Progenitor cell of endocrine pancreas (in vitro differentiated cells): ENCODE results near the gene SNX3. TPM values are rescaled to one million over a fixed set of nuclear protein-coding genes. Genes with fewer than 3 reads are reported as not detected.

ENCODE experiments used
- DNase-seq: peaks from one replicate; pipeline ENCODE4 v3.0.0; 2021; ENCODE audit warnings: low spot score; ENCODE audit not compliant: unreplicated experiment
- H3K27ac Mint-ChIP-seq: 2 replicates; pipeline ENCODE4 v1.8.0; 2021; ENCODE audit warnings: mild to moderate bottlenecking, moderate library complexity, mixed read lengths
- H3K27me3 Mint-ChIP-seq: 2 replicates; pipeline ENCODE4 v1.8.0; 2021; ENCODE audit warnings: mixed read lengths
- H3K36me3 Mint-ChIP-seq: 2 replicates; pipeline ENCODE4 v1.8.0; 2022; ENCODE audit warnings: mixed read lengths; ENCODE audit not compliant: insufficient read depth
- H3K4me1 Mint-ChIP-seq: 2 replicates; pipeline ENCODE4 v1.8.0; 2021; ENCODE audit warnings: low read depth, mixed read lengths
- H3K4me3 Mint-ChIP-seq: 2 replicates; pipeline ENCODE4 v1.8.0; 2021; ENCODE audit warnings: low read depth, mild to moderate bottlenecking, moderate library complexity, mixed read lengths
- H3K9me3 Mint-ChIP-seq: 2 replicates; pipeline ENCODE4 v1.8.0; 2021; ENCODE audit warnings: low read depth, mixed read lengths
- total RNA-seq: library from RNA; stranded (reverse); gene quantifications from 2 replicates; pipeline ENCODE4 v1.2.1, GENCODE V29; 2021
- TF ChIP-seq, protein P1 (sequence below): fragments of 200-600 bp; sonication (generic); IDR thresholded peaks from one replicate; pipeline ENCODE4 v1.5.0; 2021; ENCODE audit warnings: antibody characterized with exemption, mild to moderate bottlenecking; ENCODE audit not compliant: unreplicated experiment

SNX3 gene
- total RNA-seq, 1 donor from 2014 or later: 95.5 TPM

DNA sequence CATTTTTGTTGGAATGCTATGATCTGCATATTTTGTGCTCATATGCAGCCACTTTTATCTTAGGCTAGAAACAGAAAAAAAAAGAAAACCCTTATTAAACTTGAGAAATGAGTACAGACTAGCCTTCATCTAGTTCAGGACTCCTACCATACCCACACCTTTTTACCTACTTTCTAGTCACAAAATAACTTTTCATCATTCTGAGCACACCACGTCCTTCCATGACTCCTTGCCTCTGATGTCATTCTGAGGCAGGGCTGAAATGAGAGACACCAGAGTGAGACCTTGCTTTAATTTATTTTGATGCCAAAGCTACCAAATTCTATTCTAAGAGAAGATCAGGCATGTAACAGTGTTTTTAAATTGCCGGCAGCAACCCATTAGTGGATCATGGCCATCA lies 38.8 kb downstream of the SNX3 start:
- Mint-ChIP-seq H3K4me1 (no peaks in the 10 kb centered on the region), H3K36me3 (peaks cover 23% of the 10 kb centered on the region), H3K9me3 (no peaks in the 10 kb centered on the region), H3K4me3 (no peak overlapping the region), H3K27me3 (no peaks in the 10 kb centered on the region), H3K27ac (peak overlapping the region; percentile 81)
- no peak for DNase-seq
- TF ChIP-seq, protein P1, sequence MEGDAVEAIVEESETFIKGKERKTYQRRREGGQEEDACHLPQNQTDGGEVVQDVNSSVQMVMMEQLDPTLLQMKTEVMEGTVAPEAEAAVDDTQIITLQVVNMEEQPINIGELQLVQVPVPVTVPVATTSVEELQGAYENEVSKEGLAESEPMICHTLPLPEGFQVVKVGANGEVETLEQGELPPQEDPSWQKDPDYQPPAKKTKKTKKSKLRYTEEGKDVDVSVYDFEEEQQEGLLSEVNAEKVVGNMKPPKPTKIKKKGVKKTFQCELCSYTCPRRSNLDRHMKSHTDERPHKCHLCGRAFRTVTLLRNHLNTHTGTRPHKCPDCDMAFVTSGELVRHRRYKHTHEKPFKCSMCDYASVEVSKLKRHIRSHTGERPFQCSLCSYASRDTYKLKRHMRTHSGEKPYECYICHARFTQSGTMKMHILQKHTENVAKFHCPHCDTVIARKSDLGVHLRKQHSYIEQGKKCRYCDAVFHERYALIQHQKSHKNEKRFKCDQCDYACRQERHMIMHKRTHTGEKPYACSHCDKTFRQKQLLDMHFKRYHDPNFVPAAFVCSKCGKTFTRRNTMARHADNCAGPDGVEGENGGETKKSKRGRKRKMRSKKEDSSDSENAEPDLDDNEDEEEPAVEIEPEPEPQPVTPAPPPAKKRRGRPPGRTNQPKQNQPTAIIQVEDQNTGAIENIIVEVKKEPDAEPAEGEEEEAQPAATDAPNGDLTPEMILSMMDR: no peak

DNA sequence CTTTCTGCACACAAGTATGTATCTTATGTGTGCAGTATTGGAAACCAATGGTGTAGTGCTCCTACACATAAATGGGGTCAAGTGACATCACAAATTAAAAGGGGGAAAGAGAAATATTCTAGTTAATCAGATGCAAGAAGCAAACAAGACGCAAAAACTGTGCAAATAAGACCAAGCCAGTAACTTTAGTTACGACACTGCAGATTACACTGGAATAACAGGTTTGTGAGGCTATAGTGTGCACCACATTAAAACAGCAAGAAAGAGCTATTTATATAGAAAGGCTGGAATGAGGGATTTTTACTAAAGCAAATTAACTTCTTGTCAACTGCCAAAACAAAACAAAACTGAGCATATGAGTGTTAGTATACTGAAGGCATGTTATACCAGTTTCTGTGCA lies 49.2 kb downstream of the SNX3 start:
- TF ChIP-seq, protein P1: no peak
- Mint-ChIP-seq H3K27me3 (no peaks in the 10 kb centered on the region), H3K27ac (peak overlapping the region; percentile 45), H3K4me1 (peaks cover 8% of the 10 kb centered on the region), H3K9me3 (no peaks in the 10 kb centered on the region), H3K4me3 (no peak overlapping the region), H3K36me3 (peaks cover 6% of the 10 kb centered on the region)
- no peak for DNase-seq

GRCh38 chr6:108210556-108210955 lies 50.3 kb downstream of the SNX3 start:
- TF ChIP-seq, protein P1: no peak
- Mint-ChIP-seq H3K9me3 (no peaks in the 10 kb centered on the region), H3K4me3 (no peak overlapping the region), H3K36me3 (peaks cover 6% of the 10 kb centered on the region), H3K27ac (no peak overlapping the region), H3K4me1 (peaks cover 8% of the 10 kb centered on the region), H3K27me3 (no peaks in the 10 kb centered on the region)
- DNase-seq: no peak

- H3K36me3 Mint-ChIP-seq: peaks cover 4% of the 10 kb centered on the region
- H3K27ac Mint-ChIP-seq: no peak overlapping the region
- H3K27me3 Mint-ChIP-seq: no peaks in the 10 kb centered on the region
- peaks cover 8% of the 10 kb centered on the region for H3K4me1 Mint-ChIP-seq
- no peak for DNase-seq
- no peak overlapping the region for H3K4me3 Mint-ChIP-seq
- TF ChIP-seq, protein P1: no peak
- no peaks in the 10 kb centered on the region for H3K9me3 Mint-ChIP-seq
Measured at GRCh38 chr6:108209738-108210137, 51.1 kb downstream of the SNX3 start.

DNA sequence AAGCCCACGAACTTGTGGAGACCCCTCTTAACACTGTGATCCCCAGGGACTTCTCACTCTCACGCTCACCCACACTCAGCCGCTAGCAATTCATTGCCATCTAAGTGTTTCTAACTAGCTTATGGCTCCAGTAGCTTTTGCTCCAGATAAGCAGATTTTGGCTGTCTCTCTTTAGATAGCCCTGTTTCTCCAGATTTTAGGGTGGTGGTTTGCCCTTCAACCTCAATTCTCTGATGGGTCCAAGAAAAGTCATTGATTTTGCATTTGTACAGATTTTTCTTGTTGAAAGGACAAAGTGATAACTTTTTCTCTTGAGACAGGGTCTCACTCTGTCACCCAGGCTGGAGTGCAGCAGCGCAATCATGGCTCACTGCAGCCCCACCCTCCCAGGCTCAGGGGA lies 53.8 kb downstream of the SNX3 start:
- H3K4me3 Mint-ChIP-seq: no peak overlapping the region
- no peaks in the 10 kb centered on the region for H3K27me3 Mint-ChIP-seq
- peaks cover 10% of the 10 kb centered on the region for H3K4me1 Mint-ChIP-seq
- H3K36me3 Mint-ChIP-seq: peaks cover 4% of the 10 kb centered on the region
- TF ChIP-seq, protein P1: no peak
- DNase-seq: no peak
- H3K9me3 Mint-ChIP-seq: no peaks in the 10 kb centered on the region
- H3K27ac Mint-ChIP-seq: no peak overlapping the region
